SK-N-MC (cell line): ENCODE measurements around the gene DAPK1.

Experiments
- EZH2 ChIP-seq: fragments of 200-600 bp; sonication (generic); IDR thresholded peaks from one replicate; pipeline ENCODE4 v1.6.1; 2017; ENCODE audit warnings: antibody characterized with exemption
- POLR2AphosphoS5 ChIP-seq: IDR thresholded peaks from 2 replicates; pipeline ENCODE4 v1.6.1; 2012; ENCODE audit warnings: mild to moderate bottlenecking, low read depth, low read length, borderline replicate concordance

DNA sequence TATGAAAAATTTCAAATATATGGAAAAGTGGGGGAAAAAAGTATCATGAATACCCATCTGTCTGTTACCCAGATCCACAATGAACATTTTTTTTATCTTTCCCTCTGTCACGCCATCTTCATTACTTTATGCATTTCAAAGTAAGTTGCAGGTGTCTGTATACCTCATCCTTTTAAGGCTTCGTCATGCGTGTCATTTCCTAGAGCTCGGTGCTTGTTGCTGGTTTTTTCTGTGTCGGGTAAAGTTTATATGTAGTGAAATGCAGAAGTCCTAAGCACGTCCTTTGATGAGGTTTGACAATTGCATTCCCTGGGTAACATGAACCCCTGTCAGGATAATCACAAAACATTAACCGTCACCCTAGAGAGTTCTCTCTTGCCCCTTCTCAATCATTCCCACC lies 52.1 kb downstream of the DAPK1 start:
- TF ChIP-seq EZH2 (no peak), POLR2AphosphoS5 (no peak)
